PC-3 (cell line): ENCODE data around the gene STAU1.

Experiments used
- EZH2 ChIP-seq: fragments of 300-600 bp; sonication (generic); IDR thresholded peaks from one replicate; pipeline ENCODE4 v1.6.1; 2017; ENCODE audit warnings: antibody characterized with exemption, mild to moderate bottlenecking, low read length; ENCODE audit not compliant: unreplicated experiment
- EZH2phosphoT487 ChIP-seq: fragments of 300-600 bp; sonication (generic); IDR thresholded peaks from 2 replicates; pipeline ENCODE4 v1.6.1; 2018; ENCODE audit warnings: mild to moderate bottlenecking, antibody characterized with exemption, low read length, borderline replicate concordance
- TF ChIP-seq, protein P1 (sequence below): fragments of 300-600 bp; sonication (generic); conservative IDR thresholded peaks from 2 replicates; pipeline ENCODE4 v1.5.1; 2017; ENCODE audit warnings: antibody characterized with exemption, low read depth, mild to moderate bottlenecking, low read length

DNA sequence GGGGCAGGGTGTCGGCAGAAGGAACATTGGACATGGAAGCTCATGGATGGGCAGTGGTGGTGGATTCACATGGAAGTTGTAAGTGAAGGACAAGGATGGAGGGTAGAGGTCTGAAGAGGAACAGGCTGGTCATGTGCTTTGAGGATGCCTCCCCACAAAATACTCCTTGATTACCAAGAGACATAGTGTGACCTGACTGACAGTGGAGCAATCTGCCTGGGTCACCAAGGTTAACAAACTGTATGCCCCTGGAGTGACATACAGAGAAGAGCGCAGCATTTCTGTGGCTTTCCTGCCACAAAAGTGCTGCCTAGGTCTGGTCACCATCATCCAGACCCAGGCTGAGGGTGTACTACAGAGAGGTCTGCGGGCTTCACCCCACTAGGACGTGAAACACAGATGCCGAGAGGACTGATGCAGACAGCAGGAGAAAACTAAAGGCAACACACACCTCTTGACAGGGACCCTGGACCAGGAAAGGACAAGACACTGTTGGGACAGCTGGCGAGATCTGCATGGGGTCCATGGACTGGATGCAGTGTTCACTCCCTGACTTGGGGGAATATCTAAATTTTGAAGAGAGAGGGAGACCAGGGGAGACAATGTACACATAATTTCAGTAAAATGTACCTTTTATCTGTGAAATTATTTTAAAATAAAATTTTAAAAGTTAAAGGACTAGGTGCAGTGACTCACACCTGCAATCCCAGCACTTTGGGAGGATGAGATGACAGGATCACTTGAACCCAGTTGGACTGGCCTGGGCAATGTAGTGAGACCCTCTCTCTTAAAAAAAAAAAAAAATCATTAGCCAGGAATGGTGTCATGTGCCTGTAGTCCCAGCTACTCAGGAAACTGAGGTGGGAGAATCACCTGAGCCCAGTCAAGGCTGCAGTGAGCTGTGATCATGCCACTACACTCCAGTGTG, 77.1 kb downstream of the STAU1 start:
- TF ChIP-seq, protein P1, sequence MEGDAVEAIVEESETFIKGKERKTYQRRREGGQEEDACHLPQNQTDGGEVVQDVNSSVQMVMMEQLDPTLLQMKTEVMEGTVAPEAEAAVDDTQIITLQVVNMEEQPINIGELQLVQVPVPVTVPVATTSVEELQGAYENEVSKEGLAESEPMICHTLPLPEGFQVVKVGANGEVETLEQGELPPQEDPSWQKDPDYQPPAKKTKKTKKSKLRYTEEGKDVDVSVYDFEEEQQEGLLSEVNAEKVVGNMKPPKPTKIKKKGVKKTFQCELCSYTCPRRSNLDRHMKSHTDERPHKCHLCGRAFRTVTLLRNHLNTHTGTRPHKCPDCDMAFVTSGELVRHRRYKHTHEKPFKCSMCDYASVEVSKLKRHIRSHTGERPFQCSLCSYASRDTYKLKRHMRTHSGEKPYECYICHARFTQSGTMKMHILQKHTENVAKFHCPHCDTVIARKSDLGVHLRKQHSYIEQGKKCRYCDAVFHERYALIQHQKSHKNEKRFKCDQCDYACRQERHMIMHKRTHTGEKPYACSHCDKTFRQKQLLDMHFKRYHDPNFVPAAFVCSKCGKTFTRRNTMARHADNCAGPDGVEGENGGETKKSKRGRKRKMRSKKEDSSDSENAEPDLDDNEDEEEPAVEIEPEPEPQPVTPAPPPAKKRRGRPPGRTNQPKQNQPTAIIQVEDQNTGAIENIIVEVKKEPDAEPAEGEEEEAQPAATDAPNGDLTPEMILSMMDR: no peak
- TF ChIP-seq EZH2 (no peak), EZH2phosphoT487 (no peak)
